MV-4-11 (cell line): ENCODE results near the gene SULT1A2.
"Not testable (repeated sequence)": the region's sequence is repeated elsewhere in the genome, so short reads cannot be mapped to it uniquely, and the experiment has no call there.

Source experiments
- DNase-seq: peaks from one replicate; lab custom pipeline; 2025; lab: John Stamatoyannopoulos, UW

Gene SULT1A2

GRCh38 chr16:28609631-28610594 lies 13.1 kb upstream of the SULT1A2 start, which contains the start of gene SULT1A1:
TSS of gene SULT1A1 (minus strand) at chr16:28610044. CDS start at chr16:28608855, 1,189 bp downstream.
- DNase-seq = peak; percentile 75

- peak; percentile 9 for DNase-seq
Observed at GRCh38 chr16:28608867-28609596, 12.2 kb upstream of the SULT1A2 start.

- DNase-seq = not testable (repeated sequence)
Observed at GRCh38 chr16:28608496-28608808, 11.6 kb upstream of the SULT1A2 start.

- DNase-seq = not testable (repeated sequence)
Observed at GRCh38 chr16:28607681-28608495, 11.0 kb upstream of the SULT1A2 start.

- no peak for DNase-seq
Observed at GRCh38 chr16:28607116-28607623, 10.3 kb upstream of the SULT1A2 start.

- no peak for DNase-seq
Observed at GRCh38 chr16:28606291-28607115, 9.7 kb upstream of the SULT1A2 start.

GRCh38 chr16:28604186-28604565 lies 7.3 kb upstream of the SULT1A2 start:
- DNase-seq = no peak

GRCh38 chr16:28603381-28604185 lies 6.7 kb upstream of the SULT1A2 start:
- DNase-seq = no peak

GRCh38 chr16:28602529-28602928 lies 5.7 kb upstream of the SULT1A2 start:
- DNase-seq = no peak

GRCh38 chr16:28602062-28602461 lies 5.2 kb upstream of the SULT1A2 start:
- DNase-seq = not testable (repeated sequence)

GRCh38 chr16:28601589-28601988 lies 4.7 kb upstream of the SULT1A2 start:
- DNase-seq = not testable (repeated sequence)

GRCh38 chr16:28600965-28601364 lies 4.1 kb upstream of the SULT1A2 start:
- DNase-seq = not testable (repeated sequence)

GRCh38 chr16:28599377-28600285 lies 2.8 kb upstream of the SULT1A2 start:
- DNase-seq = not testable (repeated sequence)

GRCh38 chr16:28597692-28598261 lies 927 bp upstream of the SULT1A2 start:
- DNase-seq = peak; percentile 69

GRCh38 chr16:28596115-28596630 lies 677 bp downstream of the SULT1A2 start:
- DNase-seq = no peak

- not testable (repeated sequence) for DNase-seq
Observed at GRCh38 chr16:28595451-28595850, 1.4 kb downstream of the SULT1A2 start.

- no peak for DNase-seq
Observed at GRCh38 chr16:28592979-28593553, 3.8 kb downstream of the SULT1A2 start.

- DNase-seq = no peak
Observed at GRCh38 chr16:28592511-28592910, 4.3 kb downstream of the SULT1A2 start.
